Activated naive CD8-positive, alpha-beta T cell treated with anti-CD3 and anti-CD28 coated beads for 36 hours (primary cell): ENCODE measurements around the gene ZNRF3. TPM values are rescaled to one million over a fixed set of nuclear protein-coding genes. Genes with fewer than 3 reads are reported as not detected.
A peak's percentile ranks its signal among the peaks of the same experiment; 100 is the strongest.
"Not testable (repeated sequence)": the region's sequence is repeated elsewhere in the genome, so short reads cannot be mapped to it uniquely, and the experiment has no call there.

Experiments
- DNase-seq: peaks from one replicate; pipeline ENCODE4 v3.0.0; 2021
- H3K27ac Mint-ChIP-seq: one replicate; pipeline ENCODE4 v1.8.0; 2022; ENCODE audit warnings: mild to moderate bottlenecking, moderate library complexity, mixed read lengths
- H3K27me3 Mint-ChIP-seq: one replicate; pipeline ENCODE4 v1.8.0; 2022; ENCODE audit warnings: mild to moderate bottlenecking, mixed read lengths
- H3K36me3 Mint-ChIP-seq: one replicate; pipeline ENCODE4 v1.8.0; 2021; ENCODE audit warnings: mild to moderate bottlenecking, mixed read lengths
- H3K4me1 Mint-ChIP-seq: one replicate; pipeline ENCODE4 v1.8.0; 2021; ENCODE audit warnings: mixed read lengths
- H3K4me3 Mint-ChIP-seq: one replicate; pipeline ENCODE4 v1.8.0; 2022; ENCODE audit warnings: mild to moderate bottlenecking, moderate library complexity, mixed read lengths
- H3K9me3 Mint-ChIP-seq: one replicate; pipeline ENCODE4 v1.8.0; 2022; ENCODE audit warnings: mixed read lengths
- total RNA-seq, 2 experiments: library from RNA; stranded (reverse); gene quantifications; one replicate each; pipeline ENCODE4 v1.2.3, GENCODE V29; 2021

Gene ZNRF3
- total RNA-seq, result 1 to 10 TPM; 2.2 to 2.4 TPM

DNA sequence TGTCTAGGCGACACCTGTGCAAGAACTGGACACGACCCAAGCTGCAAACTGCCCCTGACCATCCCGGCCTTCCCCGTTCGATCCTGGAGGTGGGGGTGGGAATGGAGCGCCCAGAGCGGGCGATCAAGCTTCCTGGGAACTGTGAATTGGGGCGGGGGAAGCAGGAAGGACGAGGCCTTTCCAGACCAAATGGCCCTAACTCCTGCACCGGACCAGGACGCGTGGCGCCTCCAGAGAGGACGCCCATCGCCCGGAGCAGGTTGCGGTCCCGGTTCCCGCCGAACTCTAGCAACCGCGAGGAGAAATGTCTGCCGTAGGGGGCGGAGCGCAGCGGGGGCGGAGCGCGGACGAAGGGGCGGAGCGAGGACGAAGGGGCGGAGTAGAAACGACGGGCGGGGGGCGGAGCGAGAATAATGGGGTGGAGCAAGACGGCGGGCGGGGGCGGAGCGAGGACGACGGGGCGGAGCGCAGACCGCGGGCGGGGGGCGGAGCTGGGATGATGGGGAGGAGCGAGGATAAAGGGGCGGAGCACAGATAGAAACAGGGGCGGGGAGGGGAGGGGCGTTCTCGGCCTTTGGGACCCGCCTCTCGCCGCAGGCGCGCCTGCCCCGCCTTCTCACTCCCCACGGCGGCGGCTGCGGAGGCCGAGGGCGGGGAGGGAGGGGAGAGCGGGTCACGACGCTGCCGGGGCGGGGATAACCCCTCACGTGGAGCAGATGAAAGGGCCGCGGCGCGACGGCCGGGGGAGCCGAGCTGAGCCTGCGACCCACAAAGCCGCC is at the start of gene ZNRF3:
Gene ZNRF3, plus strand, starts transcription at position 695 of the 779 bp plus-strand sequence. CDS start 195 bp downstream, outside the sequence.
- Mint-ChIP-seq H3K27me3 (peaks cover 47% of the 10 kb centered on the region), H3K4me3 (peak within 1 kb of the TSS; percentile 77), H3K27ac (peak within 1 kb of the TSS; percentile 72), H3K9me3 (no peaks in the 10 kb centered on the region), H3K4me1 (peaks cover 19% of the 10 kb centered on the region), H3K36me3 (peaks cover 2% of the 10 kb centered on the region)
- DNase-seq, result peak; percentile 85

DNA sequence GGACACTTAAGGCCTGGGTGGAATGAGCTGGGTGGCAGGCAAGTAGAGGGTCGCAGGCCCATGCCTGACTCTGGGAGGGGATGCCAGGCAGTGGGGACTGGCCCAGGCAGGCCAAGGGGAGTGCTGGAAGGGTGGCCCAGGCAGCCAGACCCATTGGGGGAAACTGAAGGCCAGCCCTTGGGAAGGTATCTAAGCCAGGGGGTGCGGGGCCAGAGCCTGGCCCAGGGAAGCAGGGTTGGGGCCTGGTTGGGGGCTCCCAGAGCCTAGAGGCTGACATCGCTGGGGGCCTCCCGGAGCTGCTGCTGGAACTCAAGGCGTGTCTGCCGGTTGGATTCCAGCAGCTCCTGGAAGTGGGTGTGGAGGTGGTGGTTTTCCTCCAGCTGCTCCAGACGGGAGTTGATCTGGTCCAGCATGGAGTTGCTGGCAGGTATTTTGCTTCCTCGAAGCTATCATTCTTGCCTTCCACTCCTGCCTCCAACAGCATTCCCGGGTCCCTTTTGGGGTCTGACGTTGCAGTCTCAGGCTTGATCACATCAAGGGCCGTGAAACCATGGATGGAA is 47.7 kb upstream of the ZNRF3 start:
- DNase-seq, result no peak
- H3K9me3 Mint-ChIP-seq, result no peaks in the 10 kb centered on the region
- no peak overlapping the region for H3K27ac Mint-ChIP-seq
- no peaks in the 10 kb centered on the region for H3K27me3 Mint-ChIP-seq
- H3K4me3 Mint-ChIP-seq, result no peak overlapping the region
- no peaks in the 10 kb centered on the region for H3K36me3 Mint-ChIP-seq
- peaks cover 1% of the 10 kb centered on the region for H3K4me1 Mint-ChIP-seq

DNA sequence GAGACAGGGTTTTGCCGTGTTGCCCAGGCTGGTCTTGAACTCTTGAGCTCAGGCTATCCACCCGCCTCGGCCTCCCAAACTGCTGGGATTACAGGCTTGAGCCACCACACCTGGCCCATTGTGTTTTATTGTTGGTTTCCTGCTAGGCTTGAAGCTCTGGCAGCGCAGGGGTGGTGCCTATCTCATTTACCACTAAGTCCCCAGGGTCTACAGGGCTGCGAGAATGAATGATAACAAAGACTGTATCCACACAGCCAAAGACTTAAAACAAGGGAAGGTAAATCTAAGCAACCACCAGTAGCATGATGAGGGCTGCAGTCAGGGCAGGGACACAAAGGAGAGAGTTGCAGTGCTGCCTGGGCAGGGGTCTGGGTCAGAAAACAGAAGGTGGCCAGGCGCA is 45.7 kb upstream of the ZNRF3 start:
- no peak overlapping the region for H3K4me3 Mint-ChIP-seq
- H3K27ac Mint-ChIP-seq, result no peak overlapping the region
- H3K27me3 Mint-ChIP-seq, result no peaks in the 10 kb centered on the region
- DNase-seq, result no peak
- no peaks in the 10 kb centered on the region for H3K9me3 Mint-ChIP-seq
- H3K36me3 Mint-ChIP-seq, result no peaks in the 10 kb centered on the region
- peaks cover 1% of the 10 kb centered on the region for H3K4me1 Mint-ChIP-seq

- Mint-ChIP-seq H3K27ac (no peak overlapping the region), H3K4me3 (no peak overlapping the region), H3K36me3 (no peaks in the 10 kb centered on the region), H3K4me1 (no peaks in the 10 kb centered on the region), H3K9me3 (no peaks in the 10 kb centered on the region), H3K27me3 (peaks cover 7% of the 10 kb centered on the region)
- no peak for DNase-seq
Observed at GRCh38 chr22:28838971-28839370, 44.4 kb upstream of the ZNRF3 start.

DNA sequence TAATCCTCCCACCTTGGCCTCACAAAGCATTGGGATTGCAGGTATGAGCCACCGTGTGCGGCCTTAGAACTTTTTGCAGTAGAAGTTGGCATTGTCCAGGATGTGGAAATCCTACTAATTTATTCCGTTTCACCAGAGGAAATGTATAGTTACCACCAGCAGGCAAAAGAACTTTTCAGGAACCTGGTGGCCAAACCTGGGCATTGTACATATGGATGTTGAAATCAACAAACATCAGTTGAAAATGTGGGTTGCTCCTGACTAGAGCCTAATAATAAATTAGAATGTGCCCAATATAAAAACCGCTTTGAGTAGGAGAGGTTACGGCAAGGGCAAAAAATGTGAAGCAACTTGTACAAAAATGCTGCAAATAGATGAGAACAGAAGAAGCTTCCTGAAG is 42.3 kb upstream of the ZNRF3 start:
- Mint-ChIP-seq H3K4me3 (no peak overlapping the region), H3K27me3 (peaks cover 7% of the 10 kb centered on the region), H3K36me3 (no peaks in the 10 kb centered on the region), H3K27ac (no peak overlapping the region), H3K9me3 (no peaks in the 10 kb centered on the region), H3K4me1 (no peaks in the 10 kb centered on the region)
- no peak for DNase-seq

DNA sequence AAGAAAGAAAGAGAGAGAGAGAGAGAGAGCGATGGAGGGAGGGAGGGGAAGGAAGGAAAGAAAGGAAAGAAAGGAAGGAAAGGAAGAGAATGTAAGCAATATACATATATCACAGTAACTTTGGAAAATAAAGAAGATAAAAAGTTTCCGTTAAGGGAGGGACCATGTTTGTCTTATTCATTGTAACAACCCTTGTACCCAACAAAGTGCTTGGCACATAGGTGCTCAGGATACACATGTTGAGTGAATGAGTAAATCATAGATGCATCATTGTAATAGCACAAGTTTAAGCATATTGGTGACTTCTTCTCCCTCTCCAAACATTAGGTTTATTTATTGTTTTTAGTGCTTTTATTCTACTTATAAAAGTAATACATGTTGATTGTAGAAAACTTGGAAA is 39.7 kb upstream of the ZNRF3 start:
- H3K36me3 Mint-ChIP-seq, result no peaks in the 10 kb centered on the region
- H3K9me3 Mint-ChIP-seq, result peaks cover 3% of the 10 kb centered on the region
- H3K4me1 Mint-ChIP-seq, result no peaks in the 10 kb centered on the region
- H3K27me3 Mint-ChIP-seq, result peaks cover 7% of the 10 kb centered on the region
- H3K4me3 Mint-ChIP-seq, result no peak overlapping the region
- no peak for DNase-seq
- H3K27ac Mint-ChIP-seq, result no peak overlapping the region

- not testable (repeated sequence) for DNase-seq, H3K4me3 Mint-ChIP-seq, H3K27me3 Mint-ChIP-seq, H3K27ac Mint-ChIP-seq, H3K9me3 Mint-ChIP-seq, H3K4me1 Mint-ChIP-seq, H3K36me3 Mint-ChIP-seq
Observed at GRCh38 chr22:28844277-28844676, 39.1 kb upstream of the ZNRF3 start.

DNA sequence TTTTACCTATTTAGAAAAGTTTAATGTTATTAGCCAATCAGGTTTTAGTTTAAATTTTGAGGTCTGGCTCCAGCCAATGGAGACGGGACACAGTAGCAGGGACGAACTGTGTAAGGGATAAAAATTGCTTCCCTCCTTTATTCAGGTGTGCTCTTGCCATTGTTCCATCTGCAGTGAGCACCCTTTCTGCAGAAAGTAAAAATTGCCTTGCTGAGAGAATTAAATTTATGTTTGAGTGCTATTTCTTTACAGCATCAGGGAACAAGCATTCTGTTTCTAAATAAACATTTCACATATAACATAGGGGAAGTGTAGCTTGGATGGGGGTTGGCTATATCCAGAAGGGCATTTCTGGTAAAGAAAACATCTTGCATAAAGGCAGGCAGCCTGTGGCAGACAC is 36.4 kb upstream of the ZNRF3 start:
- H3K27ac Mint-ChIP-seq, result no peak overlapping the region
- DNase-seq, result no peak
- no peaks in the 10 kb centered on the region for H3K36me3 Mint-ChIP-seq
- H3K4me1 Mint-ChIP-seq, result no peaks in the 10 kb centered on the region
- H3K9me3 Mint-ChIP-seq, result peaks cover 3% of the 10 kb centered on the region
- H3K4me3 Mint-ChIP-seq, result no peak overlapping the region
- H3K27me3 Mint-ChIP-seq, result peaks cover 7% of the 10 kb centered on the region

GRCh38 chr22:28855355-28856094 is 27.8 kb upstream of the ZNRF3 start:
- no peaks in the 10 kb centered on the region for H3K36me3 Mint-ChIP-seq
- no peaks in the 10 kb centered on the region for H3K4me1 Mint-ChIP-seq
- H3K4me3 Mint-ChIP-seq, result no peak overlapping the region
- peaks cover 22% of the 10 kb centered on the region for H3K27me3 Mint-ChIP-seq
- H3K9me3 Mint-ChIP-seq, result no peaks in the 10 kb centered on the region
- peak; percentile 18 for DNase-seq
- H3K27ac Mint-ChIP-seq, result no peak overlapping the region

- H3K4me3 Mint-ChIP-seq, result no peak overlapping the region
- peaks cover 25% of the 10 kb centered on the region for H3K27me3 Mint-ChIP-seq
- no peak overlapping the region for H3K27ac Mint-ChIP-seq
- DNase-seq, result no peak
- H3K9me3 Mint-ChIP-seq, result no peaks in the 10 kb centered on the region
- no peaks in the 10 kb centered on the region for H3K4me1 Mint-ChIP-seq
- H3K36me3 Mint-ChIP-seq, result no peaks in the 10 kb centered on the region
Observed at GRCh38 chr22:28856095-28856455, 27.3 kb upstream of the ZNRF3 start.

GRCh38 chr22:28857288-28857687 is 26.1 kb upstream of the ZNRF3 start:
- H3K27me3 Mint-ChIP-seq, result peaks cover 25% of the 10 kb centered on the region
- no peak overlapping the region for H3K4me3 Mint-ChIP-seq
- no peaks in the 10 kb centered on the region for H3K36me3 Mint-ChIP-seq
- no peak for DNase-seq
- no peak overlapping the region for H3K27ac Mint-ChIP-seq
- H3K4me1 Mint-ChIP-seq, result no peaks in the 10 kb centered on the region
- H3K9me3 Mint-ChIP-seq, result no peaks in the 10 kb centered on the region

GRCh38 chr22:28864878-28865596 is 18.3 kb upstream of the ZNRF3 start:
- Mint-ChIP-seq H3K4me3 (no peak overlapping the region), H3K4me1 (no peaks in the 10 kb centered on the region), H3K27ac (no peak overlapping the region), H3K27me3 (peaks cover 14% of the 10 kb centered on the region), H3K36me3 (peaks cover 2% of the 10 kb centered on the region), H3K9me3 (no peaks in the 10 kb centered on the region)
- no peak for DNase-seq

DNA sequence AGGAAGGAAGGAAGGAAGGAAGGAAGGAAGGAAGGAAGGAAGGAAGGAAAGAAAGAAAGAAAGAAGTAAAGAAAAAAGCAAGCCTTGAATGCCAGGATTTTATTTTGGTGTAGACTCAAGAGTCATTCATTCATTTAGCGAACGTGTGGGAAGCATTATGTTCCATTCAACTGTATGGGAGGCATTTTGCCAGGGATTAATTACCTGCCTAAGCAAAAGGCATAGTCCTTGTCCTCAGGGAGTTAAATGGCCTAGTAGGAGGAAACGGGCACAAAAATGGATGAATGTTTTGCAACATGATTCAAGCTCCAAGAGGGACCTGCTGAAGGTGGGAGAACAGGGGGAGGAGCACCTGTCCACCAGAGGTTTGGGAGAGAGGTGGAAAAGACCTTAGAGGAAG is 16.2 kb upstream of the ZNRF3 start:
- no peak for DNase-seq
- H3K27me3 Mint-ChIP-seq, result peaks cover 9% of the 10 kb centered on the region
- peaks cover 2% of the 10 kb centered on the region for H3K36me3 Mint-ChIP-seq
- no peak overlapping the region for H3K4me3 Mint-ChIP-seq
- H3K9me3 Mint-ChIP-seq, result no peaks in the 10 kb centered on the region
- H3K4me1 Mint-ChIP-seq, result no peaks in the 10 kb centered on the region
- no peak overlapping the region for H3K27ac Mint-ChIP-seq

GRCh38 chr22:28868389-28868788 is 15.0 kb upstream of the ZNRF3 start:
- DNase-seq, result peak; percentile 3
- not testable (repeated sequence) for H3K27me3 Mint-ChIP-seq, H3K27ac Mint-ChIP-seq, H3K36me3 Mint-ChIP-seq, H3K9me3 Mint-ChIP-seq, H3K4me3 Mint-ChIP-seq, H3K4me1 Mint-ChIP-seq

GRCh38 chr22:28869736-28870135 is 13.6 kb upstream of the ZNRF3 start:
- Mint-ChIP-seq H3K27me3 (peaks cover 9% of the 10 kb centered on the region), H3K4me3 (no peak overlapping the region), H3K27ac (no peak overlapping the region), H3K4me1 (peaks cover 10% of the 10 kb centered on the region), H3K9me3 (no peaks in the 10 kb centered on the region), H3K36me3 (no peaks in the 10 kb centered on the region)
- DNase-seq, result no peak
